GM19328 (cell line): ENCODE data around the gene BNIP3.

Experiments
- ATAC-seq: cut with Tn5 transposase; IDR thresholded peaks from one replicate; pipeline ENCODE4 v1.9.1; 2021; ENCODE audit warnings: mild to moderate bottlenecking, moderate library complexity; ENCODE audit not compliant: unreplicated experiment

BNIP3 gene

DNA sequence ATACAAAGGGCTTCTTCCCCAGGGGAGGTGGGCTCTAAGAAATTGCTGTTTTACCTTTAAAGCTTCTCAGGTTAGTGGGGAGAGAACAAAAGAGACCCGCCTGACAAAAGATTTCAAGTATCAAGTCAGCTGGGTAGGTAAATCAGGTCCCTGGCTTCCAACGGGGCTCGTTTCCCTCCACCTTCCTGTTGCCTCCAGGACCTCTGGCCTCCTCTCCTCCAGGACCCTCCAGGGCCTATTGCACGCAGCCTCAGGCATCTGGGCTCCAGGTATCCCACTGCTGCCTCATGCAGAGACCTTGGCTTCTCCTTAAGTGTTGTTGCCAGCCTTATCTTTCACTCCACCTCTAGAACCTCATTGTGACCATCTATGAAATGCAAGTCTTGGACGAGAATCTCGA, 2.9 kb downstream of the BNIP3 start:
- ATAC-seq = no peak

GRCh38 chr10:131978366-131978765, 3.4 kb downstream of the BNIP3 start:
- no peak for ATAC-seq

DNA sequence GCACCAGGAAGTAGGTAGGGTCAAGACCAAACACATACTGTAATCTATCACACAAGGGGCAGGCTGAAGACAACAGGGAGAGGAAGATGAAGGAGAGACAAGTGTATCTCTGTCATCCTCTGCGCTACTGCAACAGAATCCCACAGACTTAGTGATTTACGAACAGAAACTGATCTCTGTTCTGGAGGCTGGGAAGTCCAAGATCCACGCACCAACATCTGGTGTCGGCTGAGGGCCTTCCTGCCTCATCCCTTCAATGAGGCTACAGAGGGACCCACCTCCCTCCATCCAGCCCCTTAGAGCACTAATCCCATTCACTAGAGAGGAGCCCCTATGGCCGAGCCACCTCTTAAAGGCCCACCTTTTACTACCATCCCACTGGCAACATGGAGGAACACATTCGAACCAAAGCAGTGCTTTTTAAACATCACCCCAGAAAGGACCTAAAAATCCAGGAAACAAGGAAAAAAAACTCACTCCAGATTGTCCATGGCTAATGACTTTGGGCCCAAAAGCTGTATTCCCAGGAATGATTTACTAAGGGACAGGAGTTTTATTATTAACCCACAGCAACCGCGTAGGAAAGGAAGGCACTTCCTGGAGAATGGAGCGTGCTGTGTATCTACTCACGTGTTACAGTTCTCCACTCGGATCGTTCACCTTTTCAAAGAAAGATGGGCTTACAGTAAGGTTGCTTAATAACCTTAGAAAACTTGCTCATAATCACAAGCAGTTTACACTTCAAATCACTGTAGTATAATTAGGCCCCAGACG, 4.2 kb downstream of the BNIP3 start:
- ATAC-seq = no peak

DNA sequence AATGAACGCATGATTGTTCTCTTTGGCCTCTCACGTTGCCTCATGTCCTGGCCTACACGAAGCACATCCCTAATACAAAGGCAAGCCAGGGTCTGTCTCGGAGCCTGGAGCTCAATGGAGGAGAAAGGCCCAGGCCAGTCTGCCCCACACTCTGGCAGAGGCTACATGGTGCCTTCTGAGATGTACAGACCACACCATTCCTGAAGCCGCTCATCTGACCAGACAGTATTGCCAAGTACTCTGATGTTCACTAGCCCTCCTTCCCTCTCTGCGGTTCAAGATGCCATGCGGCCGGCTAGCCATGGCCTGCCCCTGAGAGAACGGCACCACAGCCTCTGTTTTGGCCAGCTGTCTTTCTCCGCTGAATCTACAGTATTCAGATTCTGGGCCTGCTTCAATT, 5.9 kb downstream of the BNIP3 start:
- no peak for ATAC-seq

DNA sequence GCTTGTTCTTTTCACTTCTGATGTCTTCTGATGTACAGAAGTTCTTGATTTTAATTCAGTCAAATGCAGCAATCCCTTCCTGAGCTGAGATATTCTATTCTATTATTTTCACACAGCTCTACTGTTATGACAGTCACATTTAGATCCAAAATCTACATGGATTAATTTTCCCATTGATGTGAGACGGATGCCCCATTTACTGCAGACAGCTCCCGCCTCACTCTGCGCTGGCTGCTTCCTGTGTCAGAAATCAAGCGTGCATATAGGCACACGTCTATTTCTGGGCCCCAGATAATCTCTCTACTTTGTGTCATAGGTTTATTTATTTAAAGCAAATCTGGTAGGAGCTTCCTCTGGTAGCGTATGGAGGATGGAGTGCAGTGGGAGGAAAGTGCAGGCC, 6.7 kb downstream of the BNIP3 start:
- no peak for ATAC-seq

DNA sequence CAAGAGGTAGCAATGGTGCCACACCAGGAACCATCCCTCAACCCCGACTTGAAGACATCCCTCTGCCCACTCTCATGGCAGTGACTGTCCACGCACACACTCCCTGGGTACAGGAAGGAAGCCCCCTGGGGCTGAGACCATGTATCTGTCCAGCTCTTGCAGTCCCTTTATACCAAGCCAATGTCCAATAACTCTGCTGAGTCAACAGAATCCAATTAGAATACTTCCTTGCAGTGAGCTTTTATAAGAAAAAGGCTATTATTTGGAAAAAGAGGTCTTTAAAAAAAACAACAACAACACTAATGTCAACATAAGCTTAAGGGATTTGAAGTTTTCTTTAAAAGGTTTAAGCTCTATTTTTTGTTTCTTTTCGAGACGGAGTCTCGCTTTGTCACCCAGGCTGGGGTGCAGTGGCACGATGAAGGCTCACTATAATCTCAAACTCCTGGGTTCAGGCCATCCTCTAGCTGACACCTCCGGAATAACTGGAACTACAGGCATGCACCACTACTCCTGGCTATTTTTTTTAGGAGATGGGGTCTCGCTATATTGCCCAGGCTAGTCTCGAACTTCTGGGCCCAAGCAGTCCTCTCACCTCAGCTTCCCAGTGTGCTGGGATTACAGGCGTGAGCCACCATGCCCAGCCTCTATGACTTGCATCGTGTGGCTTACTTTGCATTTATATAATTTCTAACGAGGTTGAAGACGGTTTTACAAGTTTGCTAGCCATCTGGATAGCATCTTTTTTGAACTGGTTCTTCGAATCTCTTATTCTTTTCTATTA, 7.5 kb downstream of the BNIP3 start:
- ATAC-seq = no peak

GRCh38 chr10:131973160-131973951, 8.4 kb downstream of the BNIP3 start:
- ATAC-seq = no peak

DNA sequence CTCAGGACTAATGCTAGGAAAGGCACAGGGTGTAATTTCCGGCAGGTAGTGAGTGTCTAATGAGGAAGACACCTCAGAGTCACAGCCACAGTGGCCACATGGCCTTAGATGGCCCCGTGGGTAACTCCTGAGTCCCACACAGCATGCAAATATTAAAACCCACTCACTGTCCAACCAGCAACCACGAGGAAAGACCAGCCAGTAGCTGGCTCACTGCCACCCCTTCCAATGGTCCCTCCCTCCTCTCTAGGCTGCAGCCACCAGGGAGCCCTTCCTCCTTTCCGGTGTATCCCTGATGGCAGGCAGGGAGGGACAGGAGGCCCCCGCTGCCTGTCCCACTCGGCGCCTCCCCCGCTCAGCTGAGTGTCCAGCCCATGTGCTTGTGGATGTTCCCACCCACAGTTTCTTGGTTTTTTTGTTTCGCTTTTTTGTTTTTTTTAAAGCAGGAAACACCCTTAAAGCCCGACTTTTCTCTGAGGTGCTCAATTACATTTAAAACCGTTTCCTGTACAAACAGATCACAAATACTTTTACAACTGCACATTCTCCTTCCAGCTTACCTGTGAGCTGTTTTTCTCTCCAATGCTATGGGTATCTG, 9.2 kb downstream of the BNIP3 start:
- ATAC-seq = no peak

GRCh38 chr10:131971591-131971990, 10.1 kb downstream of the BNIP3 start:
- no peak for ATAC-seq

GRCh38 chr10:131970946-131971345, 10.8 kb downstream of the BNIP3 start:
- no peak for ATAC-seq

- ATAC-seq = no peak
These were observed 12.8 kb downstream of the BNIP3 start for GRCh38 chr10:131968949-131969348.

DNA sequence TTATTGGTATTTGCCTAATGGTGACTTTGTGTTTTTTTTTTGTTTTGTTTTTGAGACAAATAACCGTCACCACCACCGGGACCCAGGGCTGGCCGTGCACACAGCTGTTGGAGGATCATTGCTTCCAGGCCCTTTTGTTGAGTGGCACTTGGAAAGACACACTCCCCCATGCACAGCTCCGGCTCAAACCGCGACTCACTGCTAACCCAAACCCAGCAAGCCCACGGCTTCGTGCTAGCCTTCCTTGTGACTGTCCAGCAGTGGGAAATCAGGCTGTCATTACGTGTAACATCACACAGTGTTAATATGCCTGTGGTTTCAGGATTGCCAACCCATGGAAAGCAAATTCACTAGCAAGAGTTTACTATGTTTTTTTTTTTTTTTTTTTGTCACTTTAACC, 17.4 kb downstream of the BNIP3 start:
- ATAC-seq = no peak

DNA sequence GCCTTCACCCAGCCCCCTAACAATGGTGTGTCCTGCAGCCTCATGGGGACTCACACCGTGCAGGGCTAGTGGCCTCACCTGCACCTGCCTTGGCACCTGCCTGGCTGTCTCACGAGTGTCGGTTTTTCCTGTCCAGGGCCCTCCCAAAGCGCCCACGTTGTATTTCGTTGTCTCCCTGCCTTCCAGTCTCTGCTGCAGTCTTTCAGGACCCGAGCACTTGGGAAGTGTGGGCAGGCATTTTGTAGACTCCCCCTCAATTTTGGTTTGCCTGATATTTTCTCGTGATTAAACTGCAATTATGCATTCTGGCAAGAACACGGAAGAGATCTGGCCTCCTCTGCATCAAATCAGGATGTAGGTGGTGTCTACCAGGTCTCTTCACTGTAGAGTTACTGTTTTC, 17.9 kb downstream of the BNIP3 start:
- no peak for ATAC-seq

GRCh38 chr10:131963350-131963749, 18.4 kb downstream of the BNIP3 start:
- no peak for ATAC-seq

GRCh38 chr10:131961777-131962662, 19.7 kb downstream of the BNIP3 start:
- ATAC-seq = no peak

GRCh38 chr10:131961047-131961776, 20.5 kb downstream of the BNIP3 start:
- no peak for ATAC-seq

DNA sequence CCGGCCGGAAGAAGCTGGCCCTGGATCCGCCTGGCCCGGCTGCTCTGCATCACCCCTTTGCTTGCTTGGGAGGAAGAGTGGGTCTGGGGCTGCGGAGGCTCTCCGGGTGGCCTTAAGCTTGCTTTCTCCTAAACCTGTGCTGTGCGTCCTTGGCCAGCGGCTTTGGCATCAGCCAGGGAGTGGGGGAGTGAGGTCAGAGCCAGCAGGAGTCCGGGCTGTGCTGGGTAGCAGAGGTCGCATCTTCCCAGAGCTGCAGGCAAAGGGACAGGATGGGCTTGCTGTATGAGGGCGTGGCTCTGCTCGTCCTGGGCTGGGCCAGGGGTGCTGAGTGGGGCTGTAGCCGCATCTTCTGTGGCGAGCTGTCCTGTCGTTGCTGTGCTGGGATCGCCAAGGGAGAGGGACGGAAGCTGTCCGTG, 21.1 kb downstream of the BNIP3 start:
- ATAC-seq = no peak

- no peak for ATAC-seq
These were observed 21.9 kb downstream of the BNIP3 start for GRCh38 chr10:131959841-131960240.

- ATAC-seq = no peak
These were observed 26.0 kb downstream of the BNIP3 start for GRCh38 chr10:131955591-131956340.
